Measurements from ENCODE around the gene ZDHHC14.

ZDHHC14 gene

DNA sequence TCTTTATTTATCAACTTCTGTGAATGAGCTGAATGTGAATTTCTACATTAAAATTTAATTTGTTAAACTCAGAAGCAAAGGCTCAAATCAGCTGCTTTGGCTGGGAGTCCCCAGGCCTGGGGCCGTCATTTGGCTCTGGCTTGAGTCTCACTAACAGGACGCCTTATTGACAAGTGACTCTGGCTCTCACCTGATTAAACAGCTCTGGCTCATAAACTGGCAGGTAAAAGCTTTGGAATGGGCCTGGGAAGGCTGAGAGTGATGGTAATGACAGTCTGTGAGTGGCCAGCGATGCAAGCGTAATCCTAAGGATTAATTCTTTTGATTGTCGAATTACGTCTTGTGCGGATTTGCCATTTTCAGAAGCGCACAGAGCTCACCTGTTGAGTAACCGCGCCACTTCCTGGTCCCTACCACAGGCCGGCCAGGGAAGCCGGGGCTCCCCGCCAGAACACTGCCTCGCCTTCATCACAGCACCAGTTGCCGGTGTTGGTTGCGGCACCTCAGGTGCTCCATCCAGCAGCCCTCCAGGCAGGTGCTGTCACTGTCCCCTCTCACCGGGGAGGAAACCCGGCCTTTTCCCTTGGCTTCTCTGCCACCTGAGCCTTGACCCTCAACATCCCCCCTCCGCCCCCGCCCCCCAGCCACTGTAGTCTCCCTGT, 110.7 kb downstream of the ZDHHC14 start:
- DNase-seq = no peak

- no peak for DNase-seq
Observed at GRCh38 chr6:157492249-157492648, 111.3 kb downstream of the ZDHHC14 start.

- DNase-seq = no peak
Observed at GRCh38 chr6:157492741-157493140, 111.8 kb downstream of the ZDHHC14 start.

DNA sequence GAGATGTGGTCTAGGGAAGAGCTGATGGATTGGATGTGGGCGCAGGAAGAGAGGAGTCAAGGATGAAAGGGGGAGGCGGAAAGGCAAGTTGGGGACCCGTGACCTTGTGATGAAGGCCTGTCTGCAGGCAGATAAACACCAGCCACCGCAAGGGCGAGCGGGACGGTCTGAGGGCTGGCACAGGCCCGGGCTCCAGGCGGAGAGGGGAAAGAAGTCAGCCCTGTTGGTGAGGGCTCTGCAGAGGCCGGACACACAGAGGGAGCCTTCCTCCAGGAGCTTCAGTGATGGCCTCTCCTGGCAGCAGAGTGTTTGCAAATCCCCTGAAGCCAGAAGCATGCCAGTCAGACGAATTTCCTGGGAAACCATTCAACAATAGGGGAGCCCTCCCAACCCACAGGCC, 112.2 kb downstream of the ZDHHC14 start:
- no peak for DNase-seq

GRCh38 chr6:157493576-157493975, 112.6 kb downstream of the ZDHHC14 start:
- no peak for DNase-seq

- no peak for DNase-seq
Observed at GRCh38 chr6:157494132-157494710, 113.2 kb downstream of the ZDHHC14 start.

- DNase-seq = no peak
Observed at GRCh38 chr6:157496534-157497095, 115.6 kb downstream of the ZDHHC14 start.

GRCh38 chr6:157497579-157497978, 116.6 kb downstream of the ZDHHC14 start:
- DNase-seq = no peak

- no peak for DNase-seq
Observed at GRCh38 chr6:157498817-157499216, 117.8 kb downstream of the ZDHHC14 start.

GRCh38 chr6:157500022-157500421, 119.0 kb downstream of the ZDHHC14 start:
- DNase-seq = no peak

GRCh38 chr6:157503018-157503747, 122.2 kb downstream of the ZDHHC14 start:
- DNase-seq = peak in 1 of 51 donors; percentile 9

- DNase-seq = no peak
Observed at GRCh38 chr6:157505912-157506491, 125.0 kb downstream of the ZDHHC14 start.

GRCh38 chr6:157510323-157511188, 129.6 kb downstream of the ZDHHC14 start:
- no peak for DNase-seq

- no peak for DNase-seq
Observed at GRCh38 chr6:157511682-157512381, 130.8 kb downstream of the ZDHHC14 start.

GRCh38 chr6:157512382-157512682, 131.3 kb downstream of the ZDHHC14 start:
- no peak for DNase-seq

GRCh38 chr6:157513004-157513603, 132.1 kb downstream of the ZDHHC14 start:
- DNase-seq = peak in 1 of 51 donors; percentile 14

DNA sequence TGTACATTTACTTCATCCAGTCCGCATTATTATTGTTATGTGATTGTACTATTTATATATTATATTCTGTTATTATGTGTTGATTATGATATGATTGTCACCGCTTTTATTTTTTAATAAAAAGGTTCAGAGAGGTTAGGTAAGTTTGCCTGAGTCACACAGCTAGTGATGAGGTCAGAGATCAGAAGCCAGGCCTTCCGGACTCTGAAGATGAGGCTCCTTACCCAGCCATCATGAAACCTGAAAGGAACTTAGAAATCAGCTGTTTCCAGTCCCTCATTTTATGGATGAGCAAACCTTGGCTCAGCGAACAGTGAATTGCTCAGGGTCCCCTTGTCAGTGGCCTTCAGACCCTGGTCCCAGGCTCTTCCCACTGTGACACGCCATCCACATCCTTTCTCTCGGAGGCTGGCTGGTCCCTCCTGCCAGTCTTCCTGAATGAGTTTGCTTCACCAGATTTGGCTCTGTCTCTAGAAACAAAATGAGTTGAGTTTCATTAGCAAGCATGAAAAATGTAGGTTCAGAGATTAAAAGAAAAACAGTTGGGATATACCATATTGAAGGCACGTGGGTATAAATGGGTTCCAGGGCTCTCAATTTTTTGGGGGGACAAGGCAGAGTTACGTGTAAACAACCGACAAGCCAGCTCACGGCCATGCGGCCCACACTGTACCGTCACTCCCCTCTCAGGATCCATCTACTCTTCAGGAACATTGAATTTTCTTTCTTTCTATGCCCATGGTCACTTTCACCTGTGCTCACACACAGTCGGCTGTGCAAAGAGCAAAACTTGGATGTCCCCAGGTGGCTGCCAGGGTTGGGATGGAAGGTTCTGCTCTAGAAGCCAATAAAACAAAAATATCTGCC, 132.9 kb downstream of the ZDHHC14 start:
- DNase-seq = no peak

DNA sequence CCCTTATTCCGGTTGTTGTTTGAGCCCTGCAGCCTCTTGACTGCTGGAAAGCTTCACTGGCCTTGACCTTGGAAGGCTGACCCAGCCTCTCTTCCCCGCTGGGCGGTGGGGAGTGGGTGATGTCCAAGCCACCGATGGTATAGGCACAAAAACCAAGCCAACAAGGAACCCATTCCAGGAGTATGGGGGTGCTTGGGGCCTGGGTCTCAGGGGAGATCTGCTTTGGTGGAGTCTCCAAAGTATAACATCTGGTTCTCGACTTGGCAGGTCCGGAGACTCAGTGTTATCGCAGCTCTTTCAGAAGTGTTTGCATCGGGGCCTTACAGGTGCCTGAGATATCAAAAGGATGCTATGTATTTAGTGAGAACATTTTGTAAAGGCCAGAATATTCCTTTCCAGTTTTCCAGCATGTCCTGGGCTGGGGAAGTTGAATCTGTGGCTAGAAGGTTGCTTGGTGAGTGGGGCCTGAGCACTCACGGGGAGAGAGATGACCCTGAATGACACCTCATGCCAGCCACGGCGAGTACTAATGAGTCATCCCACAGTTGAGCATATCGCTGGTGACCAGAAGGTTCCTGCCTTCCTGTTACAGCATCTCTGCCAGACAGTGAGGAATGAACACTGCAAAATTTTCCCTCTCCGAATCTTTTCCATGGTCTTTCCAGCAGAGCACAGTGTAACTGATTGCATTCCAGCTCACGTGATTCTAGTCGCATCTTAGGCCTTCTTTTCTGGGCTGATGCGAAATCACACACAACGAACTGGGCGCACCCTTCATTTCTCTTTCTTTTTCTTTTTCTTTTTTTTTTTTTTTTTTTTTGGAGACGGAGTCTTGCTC, 133.9 kb downstream of the ZDHHC14 start:
- no peak for DNase-seq

Data from hypothalamus (tissue), 51 donors.